MCF 10A (cell line): Measurements from ENCODE around the gene VCAN. TPM values are rescaled to one million over a fixed set of nuclear protein-coding genes. Genes with fewer than 3 reads are reported as not detected.
"Not testable (repeated sequence)": the region's sequence is repeated elsewhere in the genome, so short reads cannot be mapped to it uniquely, and the experiment has no call there.

Source experiments
- BruUV-seq: library from RNA; stranded (reverse); fragments of 400-500 nt; replicated peaks from 2 replicates; lab custom pipeline; 2021; lab: Mats Ljungman, UMichigan
- CTCF ChIA-PET: fragments of 300-600 bp; sonication (Branson Sonifier 250); formaldehyde crosslinking; extraction: SDS; loops from one replicate; lab custom pipeline; 2021; ENCODE audit warnings: antibody characterized with exemption, inconsistent platforms; lab: Yijun Ruan, JAX
- POLR2A ChIA-PET: fragments of 300-600, 350-650 bp; sonication (Branson Sonifier 250); formaldehyde crosslinking; extraction: SDS; loops from one replicate; lab custom pipeline; 2020; ENCODE audit warnings: antibody characterized with exemption, inconsistent platforms; lab: Yijun Ruan, JAX
- DNase-seq: peaks from one replicate; pipeline ENCODE4 v3.0.0-alpha.2; 2018; ENCODE audit not compliant: unreplicated experiment
- H3K27ac Mint-ChIP-seq: one replicate; pipeline ENCODE4 v1.8.0; 2022; ENCODE audit warnings: mild to moderate bottlenecking, low read depth, mixed read lengths; ENCODE audit not compliant: unreplicated experiment
- H3K27me3 Mint-ChIP-seq: one replicate; pipeline ENCODE4 v1.8.0; 2022; ENCODE audit warnings: mixed read lengths; ENCODE audit not compliant: insufficient read depth, unreplicated experiment
- H3K36me3 Mint-ChIP-seq: one replicate; pipeline ENCODE4 v1.8.0; 2022; ENCODE audit warnings: mild to moderate bottlenecking, moderate library complexity, mixed read lengths; ENCODE audit not compliant: insufficient read depth, unreplicated experiment
- H3K4me1 Mint-ChIP-seq: one replicate; pipeline ENCODE4 v1.8.0; 2022; ENCODE audit warnings: mixed read lengths; ENCODE audit not compliant: insufficient read depth, unreplicated experiment
- H3K4me3 Mint-ChIP-seq: one replicate; pipeline ENCODE4 v1.8.0; 2022; ENCODE audit warnings: mild to moderate bottlenecking, moderate library complexity, mixed read lengths; ENCODE audit not compliant: unreplicated experiment
- H3K9me3 Mint-ChIP-seq: one replicate; pipeline ENCODE4 v1.8.0; 2022; ENCODE audit warnings: mixed read lengths; ENCODE audit not compliant: unreplicated experiment
- intact Hi-C: fragments of 100-400 bp; cut with micrococcal nuclease; formaldehyde crosslinking; loops from 2 replicates; pipeline ENCODE4 v1.14.1; 2022
- total RNA-seq: library from RNA; stranded (reverse); gene quantifications from 2 replicates; pipeline ENCODE4 v1.2.3, GENCODE V29; 2022
- TF ChIP-seq, protein P1 (sequence below): fragments of 200-600 bp; IDR thresholded peaks from one replicate; pipeline ENCODE4 v1.8.0; 2022; ENCODE audit warnings: antibody characterized with exemption, mild to moderate bottlenecking; ENCODE audit not compliant: unreplicated experiment

Gene VCAN
- total RNA-seq, 1 experiment from 2014 or later: 50.6 TPM

DNA sequence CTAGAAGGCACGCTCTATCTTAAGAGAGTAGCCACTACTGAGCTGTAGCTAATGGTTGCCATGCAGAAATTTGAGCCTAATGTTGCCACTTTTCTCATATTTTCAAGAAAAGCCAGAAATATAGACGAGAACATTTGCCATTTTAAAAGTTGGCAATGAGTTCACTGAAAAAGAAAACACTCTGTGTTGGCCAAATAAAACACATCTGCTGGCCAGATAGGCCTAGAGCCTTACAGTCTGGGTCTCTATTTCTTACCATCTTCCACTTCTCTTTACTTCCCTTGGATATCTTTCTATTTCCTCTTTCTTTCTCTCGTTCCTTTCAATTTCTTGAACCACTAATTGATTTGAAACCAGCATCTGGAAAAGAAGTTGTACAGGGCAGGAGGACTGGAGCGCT lies 36.6 kb upstream of the VCAN start:
- Mint-ChIP-seq H3K36me3 (no peaks in the 10 kb centered on the region), H3K27me3 (no peaks in the 10 kb centered on the region), H3K4me1 (no peaks in the 10 kb centered on the region), H3K9me3 (no peaks in the 10 kb centered on the region), H3K4me3 (no peak overlapping the region), H3K27ac (no peak overlapping the region)
- no TSS peak for BruUV-seq
- CTCF ChIA-PET: no interaction called here
- TF ChIP-seq, protein P1, sequence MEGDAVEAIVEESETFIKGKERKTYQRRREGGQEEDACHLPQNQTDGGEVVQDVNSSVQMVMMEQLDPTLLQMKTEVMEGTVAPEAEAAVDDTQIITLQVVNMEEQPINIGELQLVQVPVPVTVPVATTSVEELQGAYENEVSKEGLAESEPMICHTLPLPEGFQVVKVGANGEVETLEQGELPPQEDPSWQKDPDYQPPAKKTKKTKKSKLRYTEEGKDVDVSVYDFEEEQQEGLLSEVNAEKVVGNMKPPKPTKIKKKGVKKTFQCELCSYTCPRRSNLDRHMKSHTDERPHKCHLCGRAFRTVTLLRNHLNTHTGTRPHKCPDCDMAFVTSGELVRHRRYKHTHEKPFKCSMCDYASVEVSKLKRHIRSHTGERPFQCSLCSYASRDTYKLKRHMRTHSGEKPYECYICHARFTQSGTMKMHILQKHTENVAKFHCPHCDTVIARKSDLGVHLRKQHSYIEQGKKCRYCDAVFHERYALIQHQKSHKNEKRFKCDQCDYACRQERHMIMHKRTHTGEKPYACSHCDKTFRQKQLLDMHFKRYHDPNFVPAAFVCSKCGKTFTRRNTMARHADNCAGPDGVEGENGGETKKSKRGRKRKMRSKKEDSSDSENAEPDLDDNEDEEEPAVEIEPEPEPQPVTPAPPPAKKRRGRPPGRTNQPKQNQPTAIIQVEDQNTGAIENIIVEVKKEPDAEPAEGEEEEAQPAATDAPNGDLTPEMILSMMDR: no peak
- POLR2A ChIA-PET: interaction anchor here (1.2 kb wide), 1 partner anchor 52 kb away, joined by 3 read pairs; no protein-coding TSS in a partner anchor
- no peak for DNase-seq
- intact Hi-C loops: loop anchor here (5.0 kb wide), 2 partner anchors 278 to 548 kb away; no protein-coding TSS in a partner anchor

DNA sequence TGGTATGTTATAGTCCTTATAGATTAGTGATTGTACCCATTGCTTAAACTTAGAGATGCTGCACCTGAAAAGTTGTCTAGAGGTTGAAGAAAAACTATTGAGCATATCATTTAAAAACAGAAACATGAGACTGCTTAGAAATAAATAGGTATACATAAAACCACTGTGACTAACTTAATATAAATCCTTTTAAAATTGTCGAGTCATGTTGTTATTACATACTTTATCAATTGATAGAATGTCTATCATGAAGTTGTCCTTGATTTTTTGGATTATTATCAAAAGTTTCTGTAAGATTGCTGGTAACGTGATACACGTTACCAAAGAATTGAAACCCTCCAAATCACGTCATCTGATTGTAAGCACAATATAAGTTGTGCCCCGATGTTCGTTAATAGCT lies 35.3 kb upstream of the VCAN start:
- ChIA-PET CTCF (no interaction called here), POLR2A (no interaction called here)
- intact Hi-C loops: no loop called here
- H3K27ac Mint-ChIP-seq: no peak overlapping the region
- H3K4me1 Mint-ChIP-seq: no peaks in the 10 kb centered on the region
- no peaks in the 10 kb centered on the region for H3K9me3 Mint-ChIP-seq
- H3K27me3 Mint-ChIP-seq: no peaks in the 10 kb centered on the region
- TF ChIP-seq, protein P1: no peak
- H3K36me3 Mint-ChIP-seq: no peaks in the 10 kb centered on the region
- no TSS peak for BruUV-seq
- no peak for DNase-seq
- H3K4me3 Mint-ChIP-seq: no peak overlapping the region

DNA sequence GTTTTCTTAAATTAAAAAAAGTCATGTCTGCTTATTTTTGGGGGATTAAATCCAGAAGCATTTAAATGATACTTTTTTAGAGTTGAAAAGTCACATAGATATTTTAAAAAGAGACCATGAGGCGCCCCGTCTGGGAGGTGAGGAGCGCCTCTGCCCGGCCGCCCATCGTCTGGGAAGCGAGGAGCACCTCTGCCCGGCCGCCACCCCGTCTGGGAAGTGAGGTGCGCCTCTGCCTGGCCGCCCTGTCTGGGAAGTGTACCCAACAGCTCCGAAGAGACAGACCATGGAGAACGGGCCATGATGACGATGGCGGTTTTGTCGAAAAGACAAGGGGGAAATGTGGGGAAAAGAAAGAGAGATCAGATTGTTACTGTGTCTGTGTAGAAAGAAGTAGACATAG lies 33.8 kb upstream of the VCAN start:
- H3K4me3 Mint-ChIP-seq, BruUV-seq, H3K36me3 Mint-ChIP-seq, H3K4me1 Mint-ChIP-seq, H3K9me3 Mint-ChIP-seq, intact Hi-C loops, H3K27me3 Mint-ChIP-seq, POLR2A ChIA-PET, H3K27ac Mint-ChIP-seq, DNase-seq: not testable (repeated sequence)
- CTCF ChIA-PET: interaction anchor here (0.6 kb wide), 1 partner anchor 316 kb away, joined by 5 read pairs; no protein-coding TSS in a partner anchor

GRCh38 chr5:83440826-83441225 lies 30.7 kb upstream of the VCAN start:
- TF ChIP-seq, protein P1: no peak
- no peak overlapping the region for H3K4me3 Mint-ChIP-seq
- POLR2A ChIA-PET: interaction anchor here (0.7 kb wide), 1 partner anchor 13 kb away, joined by 3 read pairs; no protein-coding TSS in a partner anchor
- no peak for DNase-seq
- no TSS peak for BruUV-seq
- no peaks in the 10 kb centered on the region for H3K27me3 Mint-ChIP-seq
- CTCF ChIA-PET: no interaction called here
- no peak overlapping the region for H3K27ac Mint-ChIP-seq
- H3K9me3 Mint-ChIP-seq: no peaks in the 10 kb centered on the region
- intact Hi-C loops: no loop called here
- H3K4me1 Mint-ChIP-seq: no peaks in the 10 kb centered on the region
- H3K36me3 Mint-ChIP-seq: no peaks in the 10 kb centered on the region
